GM19238 (cell line): Measurements from ENCODE around the gene ENDOD1.

ENCODE experiments used
- DNase-seq: peaks from one replicate; pipeline ENCODE4 v3.0.0; 2011; ENCODE audit warnings: low spot score; ENCODE audit not compliant: insufficient read length

Gene ENDOD1

DNA sequence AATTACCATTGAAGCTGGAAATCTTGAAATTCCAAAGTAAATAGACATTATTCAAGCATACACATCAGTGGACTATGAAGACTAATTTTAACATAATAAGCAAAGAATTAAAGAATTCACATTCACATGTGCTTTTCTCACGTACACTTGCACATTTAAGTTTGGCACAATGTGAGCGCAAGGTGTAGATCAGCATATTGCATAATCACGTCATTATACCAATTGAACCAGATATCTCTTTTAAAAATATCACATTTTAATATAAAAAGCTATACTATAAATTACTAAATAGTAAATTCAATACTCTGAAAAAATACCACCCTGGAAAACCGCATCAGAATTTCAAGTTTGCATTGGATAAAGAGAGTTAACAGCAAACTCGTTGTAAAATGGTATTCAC is 80.6 kb downstream of the ENDOD1 start:
- no peak for DNase-seq

GRCh38 chr11:95175818-95176380 is 86.3 kb downstream of the ENDOD1 start:
- no peak for DNase-seq
